Measurements from ENCODE around the gene C11orf16. TPM values are rescaled to one million over a fixed set of nuclear protein-coding genes. Genes with fewer than 3 reads are reported as not detected.

The C11orf16 gene
- total RNA-seq, 1 experiment from 2014 or later, result 0.42 TPM

DNA sequence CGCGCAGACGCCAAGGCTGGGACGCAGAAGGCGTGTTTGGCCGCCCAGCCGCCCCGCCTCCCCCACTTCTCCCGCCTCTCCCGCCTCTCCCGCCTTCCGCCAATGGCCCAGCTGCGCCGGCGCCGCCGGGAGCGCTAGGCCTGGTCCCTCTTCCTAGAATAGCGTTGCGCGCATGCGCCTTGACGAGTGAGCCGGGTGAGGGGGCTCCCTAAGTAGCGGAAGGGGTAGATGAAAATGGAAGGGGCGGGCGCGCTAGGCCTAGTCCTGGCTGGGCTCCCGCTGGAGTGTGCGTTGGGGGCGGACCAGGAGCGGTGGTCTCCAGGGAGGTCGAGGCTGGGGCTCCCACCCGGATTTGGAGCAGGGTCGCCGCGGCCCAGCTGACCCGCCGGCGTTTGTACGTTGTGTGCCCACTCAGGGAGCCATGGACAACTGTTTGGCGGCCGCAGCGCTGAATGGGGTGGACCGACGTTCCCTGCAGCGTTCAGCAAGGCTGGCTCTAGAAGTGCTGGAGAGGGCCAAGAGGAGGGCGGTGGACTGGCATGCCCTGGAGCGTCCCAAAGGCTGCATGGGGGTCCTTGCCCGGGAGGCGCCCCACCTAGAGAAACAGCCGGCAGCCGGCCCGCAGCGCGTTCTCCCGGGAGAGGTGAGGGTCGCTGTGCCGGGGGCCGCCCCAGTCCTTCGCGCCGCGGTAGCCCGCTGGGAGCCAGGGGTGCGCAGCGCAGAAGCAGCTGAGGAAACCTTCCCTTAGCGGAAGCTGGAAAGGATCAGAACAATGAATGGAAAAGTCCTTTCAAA lies 21.5 kb downstream of the C11orf16 start, which contains the start of gene AKIP1 (continued):
- TF ChIP-seq, protein P1, sequence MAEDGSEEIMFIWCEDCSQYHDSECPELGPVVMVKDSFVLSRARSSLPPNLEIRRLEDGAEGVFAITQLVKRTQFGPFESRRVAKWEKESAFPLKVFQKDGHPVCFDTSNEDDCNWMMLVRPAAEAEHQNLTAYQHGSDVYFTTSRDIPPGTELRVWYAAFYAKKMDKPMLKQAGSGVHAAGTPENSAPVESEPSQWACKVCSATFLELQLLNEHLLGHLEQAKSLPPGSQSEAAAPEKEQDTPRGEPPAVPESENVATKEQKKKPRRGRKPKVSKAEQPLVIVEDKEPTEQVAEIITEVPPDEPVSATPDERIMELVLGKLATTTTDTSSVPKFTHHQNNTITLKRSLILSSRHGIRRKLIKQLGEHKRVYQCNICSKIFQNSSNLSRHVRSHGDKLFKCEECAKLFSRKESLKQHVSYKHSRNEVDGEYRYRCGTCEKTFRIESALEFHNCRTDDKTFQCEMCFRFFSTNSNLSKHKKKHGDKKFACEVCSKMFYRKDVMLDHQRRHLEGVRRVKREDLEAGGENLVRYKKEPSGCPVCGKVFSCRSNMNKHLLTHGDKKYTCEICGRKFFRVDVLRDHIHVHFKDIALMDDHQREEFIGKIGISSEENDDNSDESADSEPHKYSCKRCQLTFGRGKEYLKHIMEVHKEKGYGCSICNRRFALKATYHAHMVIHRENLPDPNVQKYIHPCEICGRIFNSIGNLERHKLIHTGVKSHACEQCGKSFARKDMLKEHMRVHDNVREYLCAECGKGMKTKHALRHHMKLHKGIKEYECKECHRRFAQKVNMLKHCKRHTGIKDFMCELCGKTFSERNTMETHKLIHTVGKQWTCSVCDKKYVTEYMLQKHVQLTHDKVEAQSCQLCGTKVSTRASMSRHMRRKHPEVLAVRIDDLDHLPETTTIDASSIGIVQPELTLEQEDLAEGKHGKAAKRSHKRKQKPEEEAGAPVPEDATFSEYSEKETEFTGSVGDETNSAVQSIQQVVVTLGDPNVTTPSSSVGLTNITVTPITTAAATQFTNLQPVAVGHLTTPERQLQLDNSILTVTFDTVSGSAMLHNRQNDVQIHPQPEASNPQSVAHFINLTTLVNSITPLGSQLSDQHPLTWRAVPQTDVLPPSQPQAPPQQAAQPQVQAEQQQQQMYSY (CRISPR knock-in tag; IDR thresholded peaks at IDR 0.05), result peak; percentile 21; the same call in 1 of the 2 replicates
- peak; percentile 15; the same call in 1 of the 2 replicates for TF ChIP-seq ZNF281 (CRISPR knock-in tag; IDR thresholded peaks at IDR 0.05)
- TF ChIP-seq CREM (CRISPR knock-in tag; IDR thresholded peaks at IDR 0.05), result 0 out of 2 replicates have a peak, but pooled peaks have one; percentile 39
- 0 out of 2 replicates have a peak, but pooled peaks have one; percentile 51 for TF ChIP-seq RELA (CRISPR knock-in tag; IDR thresholded peaks at IDR 0.05; ENCODE audit: borderline replicate concordance)
- no peak for TF ChIP-seq MYBL2 (CRISPR knock-in tag; IDR thresholded peaks at IDR 0.05)
- TF ChIP-seq ZNF416 (CRISPR knock-in tag; IDR thresholded peaks at IDR 0.05), result no peak
- 0 out of 2 replicates have a peak, but pooled peaks have one; percentile 23 for TF ChIP-seq TEAD4 (CRISPR knock-in tag; IDR thresholded peaks at IDR 0.05)
- TF ChIP-seq KAT7 (CRISPR knock-in tag; IDR thresholded peaks at IDR 0.05; ENCODE audit: borderline replicate concordance), result peak; percentile 92
- TF ChIP-seq ESRRA (CRISPR knock-in tag; IDR thresholded peaks at IDR 0.05; ENCODE audit: borderline replicate concordance), result 0 out of 2 replicates have a peak, but pooled peaks have one; percentile 50

DNA sequence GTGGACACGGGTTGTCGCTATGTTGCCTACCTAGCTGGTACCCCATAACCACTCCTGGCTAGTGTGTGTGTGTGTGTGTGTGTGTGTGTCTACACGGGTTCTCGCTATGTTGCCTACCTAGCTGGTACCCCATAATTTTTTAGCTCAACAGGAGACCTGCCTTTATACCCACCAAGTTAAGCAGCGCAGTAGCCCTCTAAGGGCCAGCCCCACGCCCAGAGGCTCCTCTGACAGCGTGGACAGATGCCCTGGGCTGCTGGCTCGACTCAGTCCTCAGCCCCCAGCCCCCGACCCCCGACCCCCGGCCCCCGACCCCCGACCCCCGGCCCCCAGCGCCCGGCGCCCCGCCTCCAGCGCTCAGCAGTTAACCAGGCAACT lies 22.1 kb downstream of the C11orf16 start:
- Mint-ChIP-seq H3K27ac (no peak overlapping the region), H3K27me3 (ENCODE audit: low read depth) (peaks cover 28% of the 10 kb centered on the region)
- POLR2A ChIA-PET, result interaction anchor here (0.6 to 2.1 kb wide), 5 partner anchors 40 to 324 kb away, joined by 3 to 6 read pairs (median 3); partner anchors contain the start of gene TMEM9B
- TF ChIP-seq, protein P2, sequence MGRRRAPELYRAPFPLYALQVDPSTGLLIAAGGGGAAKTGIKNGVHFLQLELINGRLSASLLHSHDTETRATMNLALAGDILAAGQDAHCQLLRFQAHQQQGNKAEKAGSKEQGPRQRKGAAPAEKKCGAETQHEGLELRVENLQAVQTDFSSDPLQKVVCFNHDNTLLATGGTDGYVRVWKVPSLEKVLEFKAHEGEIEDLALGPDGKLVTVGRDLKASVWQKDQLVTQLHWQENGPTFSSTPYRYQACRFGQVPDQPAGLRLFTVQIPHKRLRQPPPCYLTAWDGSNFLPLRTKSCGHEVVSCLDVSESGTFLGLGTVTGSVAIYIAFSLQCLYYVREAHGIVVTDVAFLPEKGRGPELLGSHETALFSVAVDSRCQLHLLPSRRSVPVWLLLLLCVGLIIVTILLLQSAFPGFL (CRISPR knock-in tag; IDR thresholded peaks at IDR 0.05; ENCODE audit: borderline replicate concordance), result no peak
- TF ChIP-seq KAT7 (CRISPR knock-in tag; IDR thresholded peaks at IDR 0.05; ENCODE audit: borderline replicate concordance) (no peak), NFYB (CRISPR knock-in tag; conservative IDR thresholded peaks at IDR 0.05; ENCODE audit: low read depth) (no peak), ATF1 (CRISPR knock-in tag; IDR thresholded peaks at IDR 0.05) (no peak), ZNF317 (CRISPR knock-in tag; IDR thresholded peaks at IDR 0.05; ENCODE audit: borderline replicate concordance, low read depth) (no peak), NFATC4 (CRISPR knock-in tag; IDR thresholded peaks at IDR 0.05) (no peak), GABPB1 (CRISPR knock-in tag; IDR thresholded peaks at IDR 0.05) (no peak), CDX4 (CRISPR knock-in tag; IDR thresholded peaks at IDR 0.05; ENCODE audit: borderline replicate concordance) (no peak)
- TF ChIP-seq, protein P3, sequence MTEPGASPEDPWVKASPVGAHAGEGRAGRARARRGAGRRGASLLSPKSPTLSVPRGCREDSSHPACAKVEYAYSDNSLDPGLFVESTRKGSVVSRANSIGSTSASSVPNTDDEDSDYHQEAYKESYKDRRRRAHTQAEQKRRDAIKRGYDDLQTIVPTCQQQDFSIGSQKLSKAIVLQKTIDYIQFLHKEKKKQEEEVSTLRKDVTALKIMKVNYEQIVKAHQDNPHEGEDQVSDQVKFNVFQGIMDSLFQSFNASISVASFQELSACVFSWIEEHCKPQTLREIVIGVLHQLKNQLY (CRISPR knock-in tag; IDR thresholded peaks at IDR 0.05), result no peak
- TF ChIP-seq, protein P4, sequence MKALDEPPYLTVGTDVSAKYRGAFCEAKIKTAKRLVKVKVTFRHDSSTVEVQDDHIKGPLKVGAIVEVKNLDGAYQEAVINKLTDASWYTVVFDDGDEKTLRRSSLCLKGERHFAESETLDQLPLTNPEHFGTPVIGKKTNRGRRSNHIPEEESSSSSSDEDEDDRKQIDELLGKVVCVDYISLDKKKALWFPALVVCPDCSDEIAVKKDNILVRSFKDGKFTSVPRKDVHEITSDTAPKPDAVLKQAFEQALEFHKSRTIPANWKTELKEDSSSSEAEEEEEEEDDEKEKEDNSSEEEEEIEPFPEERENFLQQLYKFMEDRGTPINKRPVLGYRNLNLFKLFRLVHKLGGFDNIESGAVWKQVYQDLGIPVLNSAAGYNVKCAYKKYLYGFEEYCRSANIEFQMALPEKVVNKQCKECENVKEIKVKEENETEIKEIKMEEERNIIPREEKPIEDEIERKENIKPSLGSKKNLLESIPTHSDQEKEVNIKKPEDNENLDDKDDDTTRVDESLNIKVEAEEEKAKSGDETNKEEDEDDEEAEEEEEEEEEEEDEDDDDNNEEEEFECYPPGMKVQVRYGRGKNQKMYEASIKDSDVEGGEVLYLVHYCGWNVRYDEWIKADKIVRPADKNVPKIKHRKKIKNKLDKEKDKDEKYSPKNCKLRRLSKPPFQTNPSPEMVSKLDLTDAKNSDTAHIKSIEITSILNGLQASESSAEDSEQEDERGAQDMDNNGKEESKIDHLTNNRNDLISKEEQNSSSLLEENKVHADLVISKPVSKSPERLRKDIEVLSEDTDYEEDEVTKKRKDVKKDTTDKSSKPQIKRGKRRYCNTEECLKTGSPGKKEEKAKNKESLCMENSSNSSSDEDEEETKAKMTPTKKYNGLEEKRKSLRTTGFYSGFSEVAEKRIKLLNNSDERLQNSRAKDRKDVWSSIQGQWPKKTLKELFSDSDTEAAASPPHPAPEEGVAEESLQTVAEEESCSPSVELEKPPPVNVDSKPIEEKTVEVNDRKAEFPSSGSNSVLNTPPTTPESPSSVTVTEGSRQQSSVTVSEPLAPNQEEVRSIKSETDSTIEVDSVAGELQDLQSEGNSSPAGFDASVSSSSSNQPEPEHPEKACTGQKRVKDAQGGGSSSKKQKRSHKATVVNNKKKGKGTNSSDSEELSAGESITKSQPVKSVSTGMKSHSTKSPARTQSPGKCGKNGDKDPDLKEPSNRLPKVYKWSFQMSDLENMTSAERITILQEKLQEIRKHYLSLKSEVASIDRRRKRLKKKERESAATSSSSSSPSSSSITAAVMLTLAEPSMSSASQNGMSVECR (CRISPR knock-in tag; IDR thresholded peaks at IDR 0.05; ENCODE audit: borderline replicate concordance), result no peak

More for the DNA sequence above, 22.1 kb downstream of the C11orf16 start:
- Mint-ChIP-seq H3K36me3 (peaks cover 8% of the 10 kb centered on the region; the same call in 1 of the 2 replicates), H3K9me3 (no peaks in the 10 kb centered on the region), H3K4me3 (peak overlapping the region; percentile 84), H3K4me1 (peaks cover 29% of the 10 kb centered on the region)
- DNase-seq (ENCODE audit: low spot score) (no peak), ATAC-seq (peak; percentile 1; the same call in 1 of the 2 replicates)
- CTCF ChIA-PET, result interaction anchor here (0.6 to 9.1 kb wide), 11 partner anchors 13 to 535 kb away, joined by 3 to 110 read pairs (median 3); partner anchors contain the start of gene TMEM9B

All from WTC11 (cell line).